GM21825 (cell line): ENCODE results near the gene MBD4.
"Not testable (repeated sequence)": the region's sequence is repeated elsewhere in the genome, so short reads cannot be mapped to it uniquely, and the experiment has no call there.

Experiments
- ATAC-seq: cut with Tn5 transposase; IDR thresholded peaks from one replicate; pipeline ENCODE4 v1.9.1; 2021; ENCODE audit warnings: mild to moderate bottlenecking, moderate library complexity; ENCODE audit not compliant: unreplicated experiment

The MBD4 gene

GRCh38 chr3:129412542-129413198 lies 27.1 kb downstream of the MBD4 start:
- no peak for ATAC-seq

DNA sequence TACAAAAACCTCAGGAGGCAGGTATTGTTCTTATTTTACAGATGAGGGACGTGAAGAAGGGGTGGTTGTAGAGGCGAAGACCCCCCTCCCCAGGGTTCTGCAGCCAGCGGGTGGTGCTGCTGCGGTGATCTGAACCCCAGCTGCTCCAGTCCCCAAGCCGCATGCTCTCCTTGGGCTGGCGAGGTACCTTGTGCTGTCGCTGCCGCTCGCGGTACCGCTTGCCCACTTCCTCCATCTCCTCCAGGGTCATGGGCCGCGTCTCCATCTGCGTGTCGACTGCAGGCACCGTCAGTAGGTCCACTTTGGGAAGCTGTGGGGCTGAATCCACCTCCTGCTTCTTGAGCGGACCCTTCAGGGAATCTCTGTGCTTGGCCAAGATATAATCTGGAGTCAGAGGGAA lies 28.8 kb downstream of the MBD4 start:
- ATAC-seq = no peak

- ATAC-seq = no peak
These were observed 30.2 kb downstream of the MBD4 start for GRCh38 chr3:129409541-129409940.

GRCh38 chr3:129404610-129405009 lies 35.1 kb downstream of the MBD4 start:
- no peak for ATAC-seq

DNA sequence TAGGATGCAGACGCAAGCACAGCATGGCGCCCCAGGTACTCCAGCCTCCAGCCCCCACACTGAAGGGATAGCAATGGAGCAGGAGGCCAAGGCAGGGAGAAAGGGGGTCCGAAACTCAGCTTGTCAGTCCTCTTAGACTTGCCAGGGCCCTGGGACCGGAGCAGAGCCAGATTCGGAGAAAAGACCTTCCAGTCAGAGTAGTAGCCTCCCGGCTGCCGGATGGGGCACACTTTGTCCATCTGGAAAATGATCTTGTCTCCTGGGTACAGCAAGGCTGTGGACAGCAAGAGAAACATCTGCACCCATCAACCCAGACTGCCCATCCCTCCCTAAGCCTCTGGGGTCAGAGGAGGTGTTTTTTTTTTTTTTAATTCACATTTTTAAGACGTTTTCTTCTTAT lies 35.6 kb downstream of the MBD4 start:
- no peak for ATAC-seq

DNA sequence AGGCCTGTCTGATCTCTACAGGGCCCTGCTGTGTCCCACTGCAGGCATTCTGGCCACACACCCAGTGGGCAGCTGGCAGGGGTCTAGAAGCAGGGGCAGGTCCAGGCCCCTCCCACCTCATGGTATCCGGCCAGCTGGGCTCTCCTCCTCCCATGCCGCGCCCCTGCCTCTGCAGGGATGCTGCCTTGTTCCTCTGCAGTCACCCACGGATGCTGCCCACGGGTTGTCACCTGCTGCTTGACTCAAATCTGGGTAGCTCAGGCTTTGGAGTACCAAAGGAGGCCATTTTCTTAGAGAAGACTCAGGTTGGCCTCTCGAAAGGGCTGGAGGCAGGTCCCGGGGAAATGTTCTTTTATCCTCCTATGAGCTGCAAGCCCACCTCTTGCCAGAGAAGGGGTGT lies 36.3 kb downstream of the MBD4 start:
- ATAC-seq = no peak

- no peak for ATAC-seq
These were observed 37.1 kb downstream of the MBD4 start for GRCh38 chr3:129402616-129403015.

DNA sequence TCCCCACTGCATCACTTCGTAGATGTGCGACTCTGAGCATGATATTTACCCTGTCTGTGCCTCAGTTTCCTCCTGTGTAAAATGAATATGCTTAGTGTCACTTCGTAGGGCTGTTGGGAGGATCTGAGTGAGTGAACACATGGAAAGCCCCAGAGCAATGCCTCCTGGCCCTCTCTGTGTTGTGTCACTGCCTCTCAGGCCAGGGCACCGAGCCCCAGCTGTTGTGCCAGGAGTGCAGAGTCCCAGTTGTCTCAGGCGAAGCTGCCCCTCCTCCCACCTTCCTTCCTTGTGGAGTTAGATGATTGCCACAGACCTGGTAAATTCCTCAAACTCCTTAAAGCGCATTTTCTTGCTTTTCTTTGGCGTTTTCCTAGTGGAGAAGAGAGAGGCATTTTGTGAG lies 37.5 kb downstream of the MBD4 start:
- no peak for ATAC-seq

- peak; percentile 17 for ATAC-seq
These were observed 39.8 kb downstream of the MBD4 start for GRCh38 chr3:129399895-129400357.

GRCh38 chr3:129399145-129399894 lies 40.4 kb downstream of the MBD4 start:
- ATAC-seq = peak; percentile 62

DNA sequence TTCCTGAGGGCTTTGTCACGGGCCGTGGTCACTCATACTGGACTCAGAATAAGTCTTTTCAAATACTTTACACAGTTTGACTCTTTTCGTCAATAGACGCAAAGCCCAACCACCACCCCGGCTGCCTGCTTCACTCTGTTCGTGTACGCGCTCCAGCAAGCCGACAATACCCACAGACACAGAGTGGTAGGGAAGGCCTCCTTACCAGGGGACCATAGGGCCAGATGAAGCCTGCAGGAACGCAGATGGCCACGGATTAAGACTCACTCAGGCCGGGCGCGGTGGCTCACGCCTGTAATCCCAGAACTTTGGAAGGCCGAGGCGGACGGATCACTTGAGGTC lies 41.0 kb downstream of the MBD4 start:
- no peak for ATAC-seq

DNA sequence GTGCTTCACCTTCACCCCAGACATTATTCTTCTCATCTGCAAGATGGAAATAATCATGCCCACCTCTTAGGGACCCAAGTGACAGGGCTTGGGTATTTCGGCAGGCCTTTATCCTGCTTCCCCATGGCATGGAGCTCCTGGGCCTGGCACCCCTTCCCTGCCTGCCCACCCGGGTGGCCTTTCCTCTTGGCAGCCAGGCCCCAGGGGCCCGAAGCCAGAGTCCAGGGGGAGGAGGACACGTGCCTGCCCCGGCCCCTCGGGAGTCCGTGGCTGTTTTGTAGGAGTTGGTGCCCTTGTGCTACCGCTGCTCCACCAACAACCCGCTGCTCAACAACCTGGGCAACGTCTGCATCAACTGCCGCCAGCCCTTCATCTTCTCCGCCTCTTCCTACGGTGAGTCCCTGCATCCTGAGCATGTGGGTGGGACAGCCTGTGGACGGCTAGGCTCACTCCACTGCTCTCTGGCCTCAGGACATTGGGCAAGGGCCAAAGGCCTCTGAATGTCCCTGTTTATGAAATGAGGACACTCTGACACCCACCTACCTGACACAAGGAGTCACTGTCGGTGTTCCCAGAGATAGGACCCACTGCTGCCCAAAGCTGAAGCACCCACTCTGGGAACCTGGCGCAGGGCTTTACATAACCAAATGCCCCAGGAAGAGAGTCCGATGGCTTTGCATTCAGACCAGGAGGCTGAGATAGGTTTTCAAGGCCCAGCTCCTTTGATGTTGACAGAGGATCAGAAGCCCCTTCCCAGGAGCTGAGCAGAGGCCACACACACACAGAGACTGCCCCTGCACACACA lies 45.8 kb downstream of the MBD4 start:
- ATAC-seq = not testable (repeated sequence)

DNA sequence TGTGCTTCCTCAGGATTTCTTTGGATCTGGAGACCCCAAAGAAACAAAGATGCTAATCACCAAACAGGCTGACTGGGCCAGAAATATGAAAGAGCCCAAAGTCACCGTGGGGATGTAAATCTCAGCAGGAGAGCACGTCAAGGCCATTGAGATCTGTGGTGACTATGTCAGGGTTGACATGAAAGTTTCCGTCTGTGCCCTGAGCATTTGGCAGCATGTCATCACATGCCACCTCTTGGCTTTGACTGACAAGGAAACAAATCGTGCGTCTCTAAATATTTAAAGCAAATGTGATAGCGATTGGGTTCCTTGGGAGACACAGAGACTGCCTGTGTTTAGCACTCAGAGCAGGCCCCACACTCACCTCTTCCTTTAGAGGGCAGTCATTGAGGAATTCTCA lies 46.5 kb downstream of the MBD4 start:
- ATAC-seq = no peak

GRCh38 chr3:129392106-129392887 lies 47.5 kb downstream of the MBD4 start:
- not testable (repeated sequence) for ATAC-seq

DNA sequence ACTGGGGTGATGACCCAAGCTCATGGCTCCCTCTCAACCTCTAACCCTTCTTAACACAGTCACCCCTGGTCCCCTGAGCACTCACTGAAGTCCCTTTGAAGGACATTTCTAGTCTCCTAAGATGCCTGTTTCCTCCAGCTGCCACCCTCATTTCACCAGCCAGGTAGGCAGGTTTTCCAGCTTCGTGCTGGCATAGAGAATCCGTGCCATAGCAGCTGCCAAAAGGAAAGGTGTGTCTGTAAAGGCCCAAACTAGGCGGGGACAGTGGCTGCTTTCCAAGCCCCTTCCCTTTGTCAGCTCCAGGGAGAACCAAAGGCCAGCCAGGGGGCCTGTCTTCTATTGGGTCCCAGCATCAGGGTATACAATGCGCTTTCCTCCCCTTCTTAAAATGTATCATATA lies 48.2 kb downstream of the MBD4 start:
- ATAC-seq = not testable (repeated sequence)

DNA sequence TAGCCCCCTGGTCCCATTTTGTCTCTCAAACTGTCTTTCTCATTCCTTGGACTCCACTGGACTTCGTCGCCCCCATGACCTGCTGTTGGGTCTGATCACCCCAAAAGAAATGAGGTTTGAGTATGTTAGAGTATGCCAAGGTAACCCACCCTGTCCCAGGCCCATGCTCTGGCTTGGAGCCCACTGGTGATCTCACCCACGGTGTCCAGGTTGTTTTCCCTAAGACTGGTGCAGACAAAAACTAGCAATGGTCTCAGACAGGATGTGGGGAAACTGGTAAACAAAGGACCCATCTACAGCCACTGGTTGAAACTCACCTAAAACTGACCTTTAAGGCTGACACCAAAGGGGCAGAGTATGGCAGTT lies 50.2 kb downstream of the MBD4 start:
- ATAC-seq = no peak

GRCh38 chr3:129388791-129389571 lies 50.8 kb downstream of the MBD4 start:
- ATAC-seq = not testable (repeated sequence)

DNA sequence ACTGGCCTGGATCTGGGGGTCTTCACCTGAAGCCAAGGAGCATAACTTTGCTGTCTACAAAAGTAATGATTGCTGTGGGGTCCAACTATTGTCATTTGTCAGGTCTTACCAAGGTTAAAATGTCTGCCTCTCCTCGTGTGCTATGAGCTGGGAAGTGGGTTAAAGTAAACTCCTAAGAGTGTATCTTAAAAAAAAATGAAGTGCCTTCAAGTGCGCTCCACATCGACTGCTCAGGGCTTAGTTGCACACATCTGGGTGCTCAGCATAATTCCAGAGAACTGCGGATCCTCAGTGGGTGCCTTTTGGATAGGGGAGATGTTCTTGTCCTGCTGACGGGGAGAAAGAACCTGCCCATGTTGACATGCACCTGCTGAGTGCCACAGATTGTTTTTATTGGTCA lies 52.3 kb downstream of the MBD4 start:
- ATAC-seq = no peak

GRCh38 chr3:129386984-129387383 lies 52.8 kb downstream of the MBD4 start:
- ATAC-seq = no peak

- not testable (repeated sequence) for ATAC-seq
These were observed 54.2 kb downstream of the MBD4 start for GRCh38 chr3:129385507-129385906.
